MV-4-11 (cell line): Measurements from ENCODE around the gene WBP2.
"Not testable (repeated sequence)": the region's sequence is repeated elsewhere in the genome, so short reads cannot be mapped to it uniquely, and the experiment has no call there.

Experiments
- DNase-seq: peaks from one replicate; lab custom pipeline; 2025; lab: John Stamatoyannopoulos, UW

The WBP2 gene

GRCh38 chr17:75865404-75866188, 10.5 kb upstream of the WBP2 start:
- not testable (repeated sequence) for DNase-seq

- not testable (repeated sequence) for DNase-seq
These were observed 9.8 kb upstream of the WBP2 start for GRCh38 chr17:75864887-75865286.

- DNase-seq: peak; percentile 86
These were observed 9.3 kb upstream of the WBP2 start for GRCh38 chr17:75864448-75864871.

GRCh38 chr17:75861927-75862317, 6.8 kb upstream of the WBP2 start:
- peak; percentile 24 for DNase-seq

GRCh38 chr17:75859358-75859757, 4.2 kb upstream of the WBP2 start:
- DNase-seq: not testable (repeated sequence)

GRCh38 chr17:75856062-75856756, 1.1 kb upstream of the WBP2 start:
- DNase-seq: peak; percentile 20

GRCh38 chr17:75854881-75855309, 240 bp downstream of the WBP2 start:
- no peak for DNase-seq

GRCh38 chr17:75854101-75854748, 910 bp downstream of the WBP2 start:
- no peak for DNase-seq

- DNase-seq: no peak
These were observed 1.7 kb downstream of the WBP2 start for GRCh38 chr17:75853433-75853832.

GRCh38 chr17:75851693-75851991, 3.5 kb downstream of the WBP2 start:
- DNase-seq: not testable (repeated sequence)

GRCh38 chr17:75850928-75851692, 4.0 kb downstream of the WBP2 start:
- DNase-seq: no peak

- no peak for DNase-seq
These were observed 5.4 kb downstream of the WBP2 start for GRCh38 chr17:75849724-75850123.

- DNase-seq: no peak
These were observed 5.9 kb downstream of the WBP2 start for GRCh38 chr17:75849279-75849646.

GRCh38 chr17:75848523-75849278, 6.4 kb downstream of the WBP2 start:
- peak; percentile 16 for DNase-seq

GRCh38 chr17:75847614-75848522, 7.3 kb downstream of the WBP2 start:
- no peak for DNase-seq

- DNase-seq: no peak
These were observed 8.2 kb downstream of the WBP2 start for GRCh38 chr17:75846692-75847613.

GRCh38 chr17:75845933-75846691, 9.0 kb downstream of the WBP2 start:
- peak; percentile 22 for DNase-seq

GRCh38 chr17:75845058-75845711, 9.9 kb downstream of the WBP2 start:
- peak; percentile 97 for DNase-seq
